Activated T-helper 17 cell treated with anti-CD3 and anti-CD28 coated beads, Interleukin-2, amount 50 U/mL, for 72 hours (primary cell): Measurements from ENCODE around the gene KBTBD13. TPM values are rescaled to one million over a fixed set of nuclear protein-coding genes. Genes with fewer than 3 reads are reported as not detected.
"Not testable (repeated sequence)": the region's sequence is repeated elsewhere in the genome, so short reads cannot be mapped to it uniquely, and the experiment has no call there.

Source experiments
- ATAC-seq: fragments of 150-1000 bp; cut with Tn5 transposase; replicated peaks from 2 replicates; pipeline ENCODE4 v1.10.0; 2021; ENCODE audit warnings: mild to moderate bottlenecking, moderate library complexity
- H3K27ac Mint-ChIP-seq: one replicate; pipeline ENCODE4 v1.8.0; 2022; ENCODE audit warnings: mixed read lengths
- H3K27me3 Mint-ChIP-seq: one replicate; pipeline ENCODE4 v1.8.0; 2022; ENCODE audit warnings: mixed read lengths
- H3K36me3 Mint-ChIP-seq: one replicate; pipeline ENCODE4 v1.8.0; 2022; ENCODE audit warnings: low read depth, mild to moderate bottlenecking, mixed read lengths
- H3K4me1 Mint-ChIP-seq: one replicate; pipeline ENCODE4 v1.8.0; 2022; ENCODE audit warnings: mixed read lengths
- H3K4me3 Mint-ChIP-seq: one replicate; pipeline ENCODE4 v1.8.0; 2022; ENCODE audit warnings: mild to moderate bottlenecking, mixed read lengths
- H3K9me3 Mint-ChIP-seq: one replicate; pipeline ENCODE4 v1.8.0; 2022; ENCODE audit warnings: mixed read lengths
- total RNA-seq, 2 donors: library from RNA; stranded (reverse); gene quantifications; one replicate each; pipeline ENCODE4 v1.2.3, GENCODE V29; 2022

KBTBD13 gene
- total RNA-seq, 2 donors from 2014 or later = not detected

DNA sequence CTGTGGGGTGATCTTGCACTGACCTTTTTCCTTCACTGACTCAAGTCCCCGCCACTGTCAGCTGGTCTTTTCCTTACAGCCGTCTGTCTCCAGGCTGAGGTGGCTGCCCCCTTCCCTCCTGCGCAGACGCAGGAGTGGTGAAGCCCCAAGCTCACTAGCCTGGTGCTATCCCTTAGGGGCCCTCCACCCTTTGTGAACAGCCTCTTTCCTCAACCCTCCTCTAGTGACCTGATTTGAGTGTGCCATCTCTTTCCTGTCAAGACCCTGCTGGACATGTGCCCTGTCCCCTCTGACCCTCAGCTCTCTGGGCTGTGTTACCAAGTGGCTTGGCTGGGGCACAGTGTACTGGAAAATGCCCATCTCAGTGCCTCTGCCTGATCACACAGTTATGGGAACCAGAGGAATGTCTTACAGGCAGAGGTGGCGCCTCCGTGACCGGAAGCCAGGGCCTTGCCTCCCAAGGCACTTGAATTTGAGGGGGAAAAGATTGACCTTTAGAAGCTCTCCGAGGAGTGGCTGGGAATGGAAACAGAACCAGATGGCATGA lies 8.7 kb downstream of the KBTBD13 start:
- ATAC-seq = no peak
- Mint-ChIP-seq H3K9me3 (no peaks in the 10 kb centered on the region), H3K4me3 (no peak overlapping the region), H3K36me3 (no peaks in the 10 kb centered on the region), H3K27ac (no peak overlapping the region), H3K4me1 (peaks cover 8% of the 10 kb centered on the region), H3K27me3 (peaks cover 15% of the 10 kb centered on the region)

DNA sequence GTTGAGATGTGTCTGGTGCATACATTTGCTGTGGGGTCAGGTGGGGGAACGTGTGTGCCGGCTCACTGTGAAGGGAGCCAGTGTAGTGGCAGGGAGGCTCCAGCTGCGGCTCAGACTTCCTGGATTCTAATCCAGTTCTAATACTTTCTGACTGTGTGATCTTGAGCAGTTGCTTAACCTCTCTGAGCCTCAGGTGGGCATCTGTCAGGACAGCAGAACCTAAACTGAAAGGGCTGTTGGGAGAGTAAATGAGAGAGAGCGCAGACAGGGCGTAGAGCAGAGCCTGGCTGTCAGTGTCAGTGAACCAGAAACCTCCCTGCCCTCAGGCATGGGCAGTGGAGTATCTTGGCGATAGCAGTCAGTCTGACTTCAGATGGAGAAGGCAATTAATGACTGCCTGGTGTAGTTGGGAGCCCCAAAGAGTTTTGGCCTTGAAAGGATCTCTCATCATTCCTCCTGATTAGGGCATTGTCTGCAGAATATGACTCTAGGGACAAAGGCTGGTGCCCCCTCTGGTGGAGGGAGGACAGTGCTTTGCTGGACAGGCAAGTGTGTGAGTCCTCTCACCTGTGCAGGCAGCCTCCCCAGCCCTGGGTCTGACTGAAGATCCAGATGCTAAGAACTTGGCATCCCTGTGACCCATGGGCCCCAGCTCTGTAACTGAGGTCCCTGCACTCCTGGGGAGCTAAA lies 9.6 kb downstream of the KBTBD13 start:
- no peaks in the 10 kb centered on the region for H3K9me3 Mint-ChIP-seq
- peaks cover 8% of the 10 kb centered on the region for H3K4me1 Mint-ChIP-seq
- no peaks in the 10 kb centered on the region for H3K36me3 Mint-ChIP-seq
- no peak overlapping the region for H3K4me3 Mint-ChIP-seq
- H3K27ac Mint-ChIP-seq = no peak overlapping the region
- no peak for ATAC-seq
- H3K27me3 Mint-ChIP-seq = peaks cover 15% of the 10 kb centered on the region

DNA sequence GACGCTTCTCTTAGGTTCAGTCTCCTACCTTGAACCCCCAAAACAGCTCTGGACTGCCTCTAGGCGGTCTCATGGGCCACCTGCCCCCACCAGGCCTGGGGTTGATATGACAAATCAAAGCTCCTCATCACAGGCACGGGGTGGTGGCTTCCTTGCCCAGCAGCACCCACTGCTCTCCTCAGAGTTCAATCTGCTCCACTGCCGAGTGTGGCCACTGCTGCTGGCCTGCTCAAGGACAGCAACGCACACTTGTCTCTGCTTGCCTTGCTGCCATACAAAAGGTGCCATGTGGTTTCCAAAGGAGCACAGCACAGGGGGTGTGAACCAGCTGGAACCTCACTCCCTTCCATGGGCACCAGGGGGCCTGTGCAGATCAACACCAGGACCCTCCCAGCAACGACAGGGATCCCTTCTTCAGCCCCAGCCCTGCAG lies 10.2 kb downstream of the KBTBD13 start:
- Mint-ChIP-seq H3K4me1 (peaks cover 8% of the 10 kb centered on the region), H3K27ac (no peak overlapping the region), H3K36me3 (no peaks in the 10 kb centered on the region), H3K4me3 (no peak overlapping the region), H3K27me3 (peaks cover 15% of the 10 kb centered on the region), H3K9me3 (no peaks in the 10 kb centered on the region)
- no peak for ATAC-seq

DNA sequence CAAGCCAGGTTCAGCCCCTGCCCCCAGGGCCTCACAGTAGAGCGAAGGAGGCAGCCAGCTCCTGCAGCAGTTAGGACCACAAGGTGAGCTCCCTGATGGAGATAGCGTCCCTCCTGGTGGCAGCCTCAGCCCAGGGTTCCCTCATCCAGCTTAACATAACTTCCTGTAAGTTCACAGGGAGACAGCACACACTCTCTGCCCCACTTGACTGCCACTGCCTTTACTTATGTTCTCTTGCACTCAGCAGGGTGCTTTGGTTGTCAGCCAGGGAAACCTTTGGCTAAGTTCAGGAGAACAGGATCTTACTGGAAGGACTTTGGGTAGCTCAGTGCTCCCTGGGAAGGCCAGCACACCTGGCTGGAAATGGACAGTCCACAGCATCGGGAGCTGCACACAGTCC lies 10.9 kb downstream of the KBTBD13 start:
- Mint-ChIP-seq H3K9me3 (no peaks in the 10 kb centered on the region), H3K36me3 (no peaks in the 10 kb centered on the region), H3K27ac (no peak overlapping the region), H3K27me3 (peaks cover 13% of the 10 kb centered on the region), H3K4me3 (no peak overlapping the region), H3K4me1 (peaks cover 6% of the 10 kb centered on the region)
- no peak for ATAC-seq

DNA sequence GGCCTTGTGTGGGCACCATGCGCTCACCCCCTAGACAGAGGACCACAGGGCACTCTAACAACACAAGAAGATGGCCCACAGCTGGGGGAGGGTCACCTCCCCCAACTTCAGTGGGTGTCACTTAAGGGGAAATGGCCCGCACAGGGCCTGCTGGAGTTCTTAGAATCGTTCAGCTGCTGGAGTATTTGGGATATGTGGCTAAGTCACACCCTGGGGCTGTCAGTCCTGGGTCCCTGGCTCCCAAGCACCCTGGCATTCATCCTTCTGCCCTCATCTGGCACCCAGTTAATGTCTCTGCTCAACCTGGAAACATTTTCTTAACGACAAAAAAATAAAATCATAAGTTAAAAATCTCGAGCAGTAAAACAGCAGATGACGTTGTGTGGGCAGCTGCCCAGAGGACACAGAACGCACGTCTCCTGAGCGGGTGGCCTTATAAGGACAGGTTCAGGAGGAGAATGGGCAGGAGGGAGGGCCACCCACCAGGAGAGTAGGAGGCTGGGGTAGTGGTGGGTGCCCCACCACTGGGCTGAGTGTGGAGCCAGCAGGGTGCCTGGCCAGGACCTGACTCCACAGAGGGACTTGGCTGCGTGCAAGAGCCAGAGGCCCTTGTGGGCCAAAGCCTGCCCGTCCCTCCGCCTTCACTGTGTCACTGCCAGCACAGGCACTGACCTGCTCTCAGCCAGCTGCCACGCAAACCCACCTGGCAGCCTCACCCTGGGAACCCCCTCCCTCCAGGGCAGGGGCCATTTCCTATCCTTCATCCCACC lies 11.5 kb downstream of the KBTBD13 start:
- H3K27ac Mint-ChIP-seq = no peak overlapping the region
- H3K4me3 Mint-ChIP-seq = no peak overlapping the region
- H3K9me3 Mint-ChIP-seq = no peaks in the 10 kb centered on the region
- peaks cover 7% of the 10 kb centered on the region for H3K27me3 Mint-ChIP-seq
- H3K36me3 Mint-ChIP-seq = no peaks in the 10 kb centered on the region
- ATAC-seq = no peak
- no peaks in the 10 kb centered on the region for H3K4me1 Mint-ChIP-seq

DNA sequence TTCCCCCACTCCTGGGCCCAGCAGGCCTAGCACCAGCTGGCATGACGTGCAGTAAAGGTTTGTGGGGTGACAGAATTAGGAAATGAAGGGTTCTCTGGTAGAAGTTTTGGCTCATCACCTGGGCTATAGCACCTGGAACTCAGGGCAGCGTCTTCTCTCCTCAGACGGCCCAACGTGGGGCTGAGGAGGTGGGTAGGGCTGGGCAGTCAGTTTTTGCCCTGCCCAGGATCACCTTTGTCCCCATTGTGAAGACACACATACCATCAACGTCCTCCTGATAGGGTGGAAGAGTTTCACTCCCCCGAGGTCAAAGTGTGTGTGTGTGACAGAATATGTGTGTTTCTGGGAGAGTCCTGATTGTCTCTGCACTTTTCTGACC lies 12.1 kb downstream of the KBTBD13 start:
- no peak for ATAC-seq
- Mint-ChIP-seq H3K27ac (no peak overlapping the region), H3K9me3 (no peaks in the 10 kb centered on the region), H3K36me3 (no peaks in the 10 kb centered on the region), H3K4me1 (no peaks in the 10 kb centered on the region), H3K4me3 (no peak overlapping the region), H3K27me3 (peaks cover 7% of the 10 kb centered on the region)

DNA sequence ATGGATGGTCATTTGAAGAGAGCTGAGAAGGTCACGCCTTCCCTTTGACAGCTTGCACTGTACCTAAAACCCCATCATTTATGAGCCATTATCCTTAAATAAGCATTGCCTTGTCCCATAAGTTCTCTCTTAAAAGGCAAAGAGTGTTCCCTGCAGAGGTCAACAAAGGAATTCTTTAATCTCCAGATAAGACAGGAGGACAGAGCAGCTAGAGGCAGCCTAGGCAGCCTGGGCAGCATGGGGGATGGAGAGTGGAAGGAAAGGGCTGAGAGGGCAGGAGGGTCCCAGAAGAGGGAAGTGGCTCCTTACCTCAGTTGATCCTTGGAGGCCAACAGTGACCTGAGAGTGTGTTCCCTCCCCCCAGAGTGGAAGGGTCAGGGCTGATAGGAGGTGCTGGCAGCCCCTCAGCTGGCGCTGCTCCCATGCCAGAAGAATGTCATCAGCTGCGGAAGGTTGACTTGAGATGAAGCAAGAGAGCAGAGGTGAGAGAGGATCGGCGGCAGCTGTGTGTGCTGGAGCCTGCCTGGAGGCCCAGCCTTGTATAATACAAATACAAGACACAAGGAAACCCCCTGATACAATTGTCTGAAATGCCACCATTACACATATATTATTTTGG lies 12.8 kb downstream of the KBTBD13 start:
- H3K27ac Mint-ChIP-seq = no peak overlapping the region
- H3K27me3 Mint-ChIP-seq = peaks cover 3% of the 10 kb centered on the region
- no peaks in the 10 kb centered on the region for H3K9me3 Mint-ChIP-seq
- no peak overlapping the region for H3K4me3 Mint-ChIP-seq
- no peaks in the 10 kb centered on the region for H3K4me1 Mint-ChIP-seq
- H3K36me3 Mint-ChIP-seq = no peaks in the 10 kb centered on the region
- no peak for ATAC-seq

DNA sequence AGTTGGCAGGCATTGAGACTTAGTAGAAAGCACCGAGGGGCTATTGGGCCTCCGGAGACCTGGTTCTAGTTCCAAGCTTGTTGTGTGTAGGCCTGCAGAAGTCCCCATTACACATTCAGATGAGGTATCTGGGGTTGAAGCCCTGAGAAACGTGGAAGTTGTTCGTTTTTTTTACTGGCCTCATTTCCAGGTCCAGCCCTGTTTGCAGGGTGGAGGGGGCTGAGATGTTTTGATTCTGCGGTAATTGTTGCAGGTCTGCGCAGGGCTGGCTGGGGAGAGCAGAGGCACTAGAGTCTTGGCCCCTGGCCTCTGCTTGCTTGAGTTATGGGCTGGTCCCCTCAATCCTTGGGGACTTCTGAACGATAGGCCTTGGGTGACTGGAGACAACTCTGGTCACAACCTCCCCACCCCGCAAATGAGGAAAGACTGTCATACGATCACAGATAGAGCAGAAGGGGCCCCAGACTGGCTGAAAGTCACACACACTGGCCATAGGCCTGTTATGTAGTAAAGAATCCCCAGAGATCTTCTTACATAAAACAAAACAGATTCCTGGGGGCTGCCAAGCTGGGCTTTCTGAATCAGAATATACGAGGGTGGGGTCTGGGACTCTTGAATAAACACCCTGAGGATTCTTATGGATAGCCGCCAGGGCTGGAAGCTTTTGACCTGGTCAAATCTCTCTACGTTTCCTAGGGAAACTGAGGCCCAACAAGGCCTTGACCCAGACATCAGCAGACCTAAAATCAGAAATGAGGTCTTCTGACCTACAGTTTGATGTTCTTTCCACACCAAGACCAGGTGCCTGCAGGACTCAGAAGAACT lies 15.6 kb downstream of the KBTBD13 start:
- Mint-ChIP-seq H3K27me3 (no peaks in the 10 kb centered on the region), H3K9me3 (no peaks in the 10 kb centered on the region), H3K4me1 (no peaks in the 10 kb centered on the region), H3K27ac (no peak overlapping the region), H3K4me3 (no peak overlapping the region), H3K36me3 (peaks cover under 1% of the 10 kb centered on the region)
- ATAC-seq = no peak

DNA sequence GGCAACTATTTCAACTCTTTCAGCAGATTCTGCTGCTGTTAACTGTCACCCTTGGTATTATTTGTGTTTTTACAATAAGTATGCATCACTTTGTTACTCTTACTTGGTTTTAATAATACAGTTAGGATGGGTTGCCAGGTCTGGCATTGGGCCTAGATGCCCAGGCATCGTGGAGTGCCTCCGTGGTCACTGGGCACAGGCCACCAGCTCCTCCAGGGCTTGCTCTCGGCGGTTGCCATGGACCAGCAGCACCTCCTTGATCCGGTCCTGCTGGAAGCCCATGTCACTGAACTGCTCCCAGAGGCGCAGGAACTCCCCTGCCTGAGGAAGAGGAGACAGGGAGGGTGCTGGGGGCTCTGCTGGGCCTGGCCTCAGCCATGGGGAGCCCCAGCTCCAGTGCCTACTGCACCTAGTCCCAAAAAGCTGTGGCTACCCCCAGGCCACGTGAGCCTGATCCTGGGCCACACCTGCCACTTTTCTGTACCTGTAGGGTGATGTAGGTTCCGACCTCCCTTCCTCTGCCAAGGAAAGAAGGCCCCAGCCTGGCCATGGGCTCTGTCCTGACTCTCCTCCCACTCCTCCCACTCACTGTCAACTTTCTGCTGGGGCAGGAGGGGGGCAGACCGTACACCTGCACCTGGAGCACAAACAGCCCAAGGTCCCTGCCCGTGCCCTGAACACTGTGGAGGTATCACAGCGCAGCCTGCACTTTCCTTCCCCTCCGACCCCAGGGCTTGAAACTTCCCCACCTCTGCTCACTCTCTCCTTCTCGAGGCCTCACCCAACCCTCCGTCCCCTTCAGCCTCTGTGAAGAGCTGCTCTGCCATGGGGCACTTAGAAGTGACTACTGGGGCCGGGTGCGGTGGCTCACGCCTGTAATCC lies 16.6 kb downstream of the KBTBD13 start:
- no peak for ATAC-seq
- no peak overlapping the region for H3K4me3 Mint-ChIP-seq
- no peaks in the 10 kb centered on the region for H3K27me3 Mint-ChIP-seq
- no peaks in the 10 kb centered on the region for H3K4me1 Mint-ChIP-seq
- H3K9me3 Mint-ChIP-seq = no peaks in the 10 kb centered on the region
- H3K36me3 Mint-ChIP-seq = peaks cover 11% of the 10 kb centered on the region
- no peak overlapping the region for H3K27ac Mint-ChIP-seq

DNA sequence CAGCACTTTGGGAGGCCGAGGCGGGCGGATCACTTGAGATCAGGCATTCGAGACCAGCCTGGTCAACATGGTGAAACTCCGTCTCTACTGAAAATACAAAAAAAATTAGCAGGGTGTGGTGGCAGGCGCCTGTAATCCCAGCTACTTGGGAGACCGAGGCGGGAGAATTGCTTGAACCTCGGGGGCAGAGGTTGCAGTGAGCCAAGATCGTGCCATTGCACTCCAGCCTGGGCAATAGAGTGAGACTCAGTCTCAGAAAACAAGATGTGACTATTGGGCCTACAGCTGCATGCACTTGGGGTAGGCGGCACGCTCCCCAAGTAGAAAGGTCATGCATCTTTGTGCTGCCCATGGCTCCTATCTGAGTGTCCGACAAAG lies 17.2 kb downstream of the KBTBD13 start:
- H3K36me3 Mint-ChIP-seq = peaks cover 17% of the 10 kb centered on the region
- ATAC-seq, H3K4me3 Mint-ChIP-seq, H3K4me1 Mint-ChIP-seq, H3K27me3 Mint-ChIP-seq, H3K9me3 Mint-ChIP-seq, H3K27ac Mint-ChIP-seq: not testable (repeated sequence)

DNA sequence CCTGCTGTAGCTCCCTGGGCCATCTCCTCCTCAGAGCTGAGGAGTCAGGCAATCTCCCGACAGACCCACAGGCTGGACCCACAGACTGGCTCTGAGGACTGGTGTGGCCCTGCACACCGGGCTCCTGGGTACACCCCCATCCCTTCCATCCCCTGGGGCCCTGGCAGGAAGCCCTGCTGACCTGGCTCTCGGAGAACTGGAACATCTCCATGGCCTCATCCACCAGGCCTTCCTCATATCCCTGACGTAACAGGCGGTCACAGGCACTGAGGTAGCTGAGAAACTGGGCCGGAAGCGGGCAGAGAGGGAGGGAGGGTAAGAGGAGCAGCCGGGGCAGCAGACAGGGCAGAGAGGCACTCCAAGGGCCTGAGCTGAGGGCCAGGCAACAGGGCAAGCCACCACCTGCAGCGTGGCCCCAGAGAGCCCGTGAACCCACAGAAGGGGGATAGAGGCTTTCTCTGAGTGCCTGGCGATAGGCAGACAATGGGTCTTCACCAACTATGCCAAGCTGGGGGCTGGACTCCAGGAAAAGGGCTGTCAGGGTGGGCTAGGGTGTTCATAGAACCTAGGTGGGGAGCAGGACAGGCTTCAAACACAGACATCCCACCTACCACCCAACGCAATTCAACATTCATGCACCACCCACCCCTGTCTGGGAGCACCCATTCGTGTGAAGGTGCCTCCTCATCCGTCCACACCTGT lies 17.9 kb downstream of the KBTBD13 start:
- Mint-ChIP-seq H3K36me3 (peaks cover 24% of the 10 kb centered on the region), H3K4me3 (no peak overlapping the region), H3K27me3 (no peaks in the 10 kb centered on the region), H3K4me1 (no peaks in the 10 kb centered on the region), H3K27ac (no peak overlapping the region), H3K9me3 (no peaks in the 10 kb centered on the region)
- ATAC-seq = no peak

DNA sequence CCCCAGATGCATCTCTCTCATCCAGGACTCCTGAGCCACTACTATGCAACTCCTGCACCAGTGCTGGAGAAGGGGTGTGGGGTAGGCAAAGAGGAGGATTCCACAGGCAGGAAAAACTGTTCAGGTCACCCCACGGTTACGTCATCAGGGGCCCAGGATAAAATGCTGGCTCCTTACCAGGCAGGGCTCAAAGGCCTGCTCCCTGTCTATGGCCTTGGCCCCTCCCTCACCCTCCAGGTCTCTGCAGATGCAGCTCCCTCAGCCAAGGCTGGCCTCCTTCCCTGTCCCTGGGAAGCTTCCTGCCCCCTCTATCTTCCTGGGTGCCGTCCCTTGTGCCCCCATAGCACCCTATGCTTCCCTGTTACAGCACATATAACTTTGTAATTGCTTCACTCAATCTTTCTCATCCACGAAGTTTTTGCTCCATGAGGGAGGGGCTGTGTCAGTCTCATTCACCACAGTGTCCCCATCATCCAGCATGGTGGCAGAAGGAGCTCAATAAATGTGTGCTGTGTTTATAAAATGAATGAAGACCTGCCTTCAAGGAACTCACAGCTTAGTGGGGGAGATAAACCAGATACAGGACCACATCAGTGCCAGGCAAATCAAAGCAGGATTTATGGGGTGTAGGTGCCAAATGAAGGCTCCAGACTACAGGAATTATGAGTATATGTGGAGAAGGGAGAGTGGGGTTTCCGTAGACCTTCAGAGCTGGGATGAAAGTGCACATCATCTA lies 18.6 kb downstream of the KBTBD13 start:
- H3K4me3 Mint-ChIP-seq = no peak overlapping the region

DNA sequence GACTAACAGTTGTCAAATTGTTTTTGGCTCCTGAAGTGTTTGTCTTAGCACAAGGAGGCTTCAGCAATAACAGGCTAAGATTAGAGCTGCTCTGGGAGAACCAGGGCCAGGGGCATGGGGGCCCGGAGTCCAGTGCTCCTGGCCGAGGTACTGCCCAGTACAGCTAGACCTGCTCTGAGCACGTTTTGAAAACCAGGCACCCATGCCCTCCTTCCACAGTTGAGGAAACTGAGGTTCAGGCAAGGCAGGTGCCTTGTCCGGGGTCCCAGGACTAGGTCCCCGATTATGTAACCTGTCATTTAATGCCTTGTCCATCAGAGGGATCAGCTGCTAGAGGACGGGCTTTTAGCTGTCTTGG lies 19.2 kb downstream of the KBTBD13 start:
- peaks cover 36% of the 10 kb centered on the region for H3K36me3 Mint-ChIP-seq
- no peaks in the 10 kb centered on the region for H3K9me3 Mint-ChIP-seq
- H3K27ac Mint-ChIP-seq = no peak overlapping the region
- no peak overlapping the region for H3K4me3 Mint-ChIP-seq
- ATAC-seq = no peak
- H3K27me3 Mint-ChIP-seq = no peaks in the 10 kb centered on the region
- no peaks in the 10 kb centered on the region for H3K4me1 Mint-ChIP-seq

More for the DNA sequence above, 18.6 kb downstream of the KBTBD13 start:
- H3K9me3 Mint-ChIP-seq = no peaks in the 10 kb centered on the region
- no peaks in the 10 kb centered on the region for H3K4me1 Mint-ChIP-seq
- H3K36me3 Mint-ChIP-seq = peaks cover 31% of the 10 kb centered on the region
- H3K27ac Mint-ChIP-seq = no peak overlapping the region
- H3K27me3 Mint-ChIP-seq = no peaks in the 10 kb centered on the region
- no peak for ATAC-seq
